Measurements from ENCODE around the gene PTBP1. TPM values are rescaled to one million over a fixed set of nuclear protein-coding genes. Genes with fewer than 3 reads are reported as not detected.

The PTBP1 gene
- 252 and 331 TPM in 2 replicates for total RNA-seq

DNA sequence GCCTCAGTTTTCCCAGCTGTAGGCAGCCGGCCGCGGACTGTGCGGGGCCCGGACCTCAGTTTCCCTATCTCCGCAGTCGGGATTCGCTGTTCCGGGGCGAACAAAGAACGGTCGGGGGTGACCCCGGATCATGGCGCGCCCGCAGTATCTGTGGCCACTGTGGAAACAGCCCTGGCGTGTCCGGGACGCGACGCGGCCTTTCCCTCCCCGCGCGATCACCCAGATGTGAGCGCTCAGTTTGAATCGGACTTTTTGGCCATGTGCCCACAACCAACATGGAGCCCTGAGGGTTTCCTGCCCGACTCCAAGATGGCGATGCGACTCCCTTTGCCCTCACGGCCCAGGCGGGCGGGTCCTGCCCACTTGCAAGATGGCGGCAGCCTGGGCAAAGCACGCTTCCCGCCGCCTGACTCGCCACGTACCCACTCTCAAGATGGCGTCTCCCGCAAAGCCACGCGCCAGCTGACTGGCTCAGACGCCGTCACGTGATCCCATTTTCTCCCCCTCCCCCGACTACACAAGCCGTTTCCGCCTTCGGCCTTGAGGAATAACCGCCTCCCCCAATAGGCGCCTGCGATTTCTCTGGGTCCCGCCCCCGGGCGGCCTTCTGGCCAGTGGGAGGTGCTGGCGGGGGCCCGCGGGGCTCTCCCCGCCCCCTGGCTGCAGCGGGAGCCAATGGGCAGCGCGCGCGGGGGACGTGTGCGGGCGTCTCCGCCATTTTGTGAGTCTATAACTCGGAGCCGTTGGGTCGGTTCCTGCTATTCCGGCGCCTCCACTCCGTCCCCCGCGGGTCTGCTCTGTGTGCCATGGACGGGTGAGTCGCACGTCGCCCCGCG, at the start of gene PTBP1:
PTBP1 (plus strand) TSS at position 761 of the 836 bp plus-strand sequence; CDS start at position 807, 46 bp downstream.
- peak; percentile 99 for DNase-seq (ENCODE audit: extremely low read depth, low read depth, low spot score)

DNA sequence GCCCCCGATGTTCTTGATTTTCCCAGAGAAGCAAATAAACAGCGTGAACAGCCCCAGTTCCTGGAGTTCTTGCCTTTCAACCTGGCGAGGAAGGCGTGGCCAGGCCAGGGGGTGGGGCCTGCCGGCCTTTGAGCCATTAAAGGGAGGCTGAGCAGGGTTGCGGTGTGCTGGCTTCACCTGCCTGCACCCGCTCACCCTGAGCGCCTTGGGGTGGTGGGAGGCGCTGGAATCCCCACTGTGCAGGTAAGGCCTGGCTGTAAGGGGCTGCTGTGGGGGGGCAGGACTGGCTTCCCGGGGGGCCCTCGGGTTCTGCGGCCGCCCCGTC, 49.0 kb upstream of the PTBP1 start:
- no peak for DNase-seq (ENCODE audit: extremely low read depth, low read depth, low spot score)

DNA sequence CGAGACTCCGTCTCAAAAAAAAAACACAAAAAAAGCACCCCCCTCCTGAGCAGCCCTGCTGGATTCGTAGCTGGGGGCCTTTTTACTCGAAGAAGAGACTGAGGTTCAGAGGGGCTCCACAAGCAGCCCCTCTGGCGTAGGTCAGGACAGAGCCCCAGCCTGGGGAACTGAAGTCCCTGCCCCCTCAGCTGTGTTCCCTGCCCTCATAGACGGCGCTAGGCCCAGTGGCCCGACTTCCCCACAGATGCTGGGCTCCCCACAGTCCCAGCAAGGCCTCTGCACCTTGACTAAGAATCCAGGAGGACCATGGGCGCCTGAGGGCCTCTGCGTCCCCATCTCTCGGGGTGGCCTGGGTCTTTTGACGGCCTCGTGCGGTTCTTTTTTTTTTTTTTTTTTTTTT, 47.4 kb upstream of the PTBP1 start:
- DNase-seq (ENCODE audit: extremely low read depth, low read depth, low spot score): no peak

DNA sequence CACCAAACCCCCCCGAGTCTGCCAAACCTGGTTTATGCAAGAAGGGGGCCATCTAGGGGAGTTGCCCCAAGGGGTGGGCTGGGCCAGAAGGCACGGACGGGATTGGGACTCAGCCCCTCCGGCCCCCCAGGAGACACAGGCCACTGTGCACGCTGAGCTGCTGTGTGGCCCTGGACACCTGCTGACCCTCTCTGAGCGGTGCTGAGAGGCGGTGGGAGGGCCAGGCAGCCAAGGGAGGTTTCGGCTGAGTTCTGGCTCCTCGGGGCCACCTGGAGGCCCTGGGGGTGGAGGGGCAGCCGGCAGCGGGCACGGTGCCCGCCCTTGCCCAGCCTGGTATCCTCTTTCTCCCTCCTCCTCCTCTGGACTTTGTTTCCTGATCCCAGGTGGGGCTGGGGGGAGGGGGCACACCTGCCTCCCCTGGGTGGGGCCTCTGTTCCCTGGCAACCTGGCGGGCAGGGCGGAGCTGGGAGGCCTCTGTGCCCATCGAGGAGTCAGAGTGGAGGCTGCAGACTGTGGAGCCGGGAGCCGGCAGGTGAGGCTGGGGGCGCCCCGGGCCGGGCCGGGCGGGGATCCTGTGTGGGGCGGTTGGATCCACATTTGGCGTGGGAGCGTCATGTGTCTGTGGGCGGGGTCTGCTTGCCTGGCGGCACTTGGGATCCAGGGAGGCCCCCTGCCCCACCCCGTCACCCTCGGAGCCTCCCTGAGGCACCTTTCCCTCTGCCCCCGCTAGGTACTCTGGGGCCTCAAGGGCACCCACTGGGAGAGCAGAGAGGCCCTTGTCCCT, 46.4 kb upstream of the PTBP1 start, which contains the start of gene MISP:
MISP (plus strand) TSS at position 473 of the 784 bp plus-strand sequence. CDS start 5,835 bp downstream, outside the sequence.
- DNase-seq (ENCODE audit: extremely low read depth, low read depth, low spot score): no peak

DNA sequence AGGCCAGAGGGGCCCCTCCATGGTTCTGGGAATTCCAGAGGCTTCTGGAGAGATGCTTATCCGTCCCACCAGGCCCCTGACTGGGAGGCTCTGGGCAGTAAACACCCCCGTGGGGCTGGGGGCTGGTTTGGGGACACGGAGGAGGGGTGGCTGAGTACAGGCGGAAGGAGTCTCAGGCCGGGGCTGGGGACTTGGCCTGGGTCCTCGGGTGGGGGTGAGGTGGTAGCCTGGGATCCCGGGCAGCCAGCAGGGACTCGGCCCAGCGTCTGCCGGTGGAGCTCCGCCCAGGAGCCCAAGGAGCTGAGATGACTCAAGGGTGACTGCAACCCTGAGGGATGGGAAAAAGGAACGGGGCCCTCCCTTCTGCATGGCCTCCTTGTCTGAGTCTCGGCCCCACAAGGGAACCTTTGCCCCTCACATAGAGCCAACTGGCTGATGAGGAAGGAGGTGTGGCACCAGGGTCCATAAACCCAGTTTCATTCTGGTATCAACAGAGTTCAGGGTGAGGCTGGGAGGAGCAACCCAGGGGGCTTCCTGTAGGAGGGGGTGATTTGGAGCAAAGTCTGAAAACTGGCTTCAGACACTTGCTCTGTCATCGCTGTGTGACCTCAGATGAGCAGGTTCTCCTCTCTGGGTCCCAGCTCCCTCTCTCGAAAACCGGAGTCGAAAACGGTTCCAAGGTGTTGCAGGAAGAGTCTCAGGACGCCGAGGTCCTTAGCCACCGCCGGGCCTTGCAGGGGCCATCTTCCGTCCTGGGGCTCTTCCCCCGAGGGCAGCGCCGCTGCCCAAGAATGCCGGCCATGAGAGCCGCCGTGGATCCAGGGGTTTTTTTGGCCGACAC, 45.5 kb upstream of the PTBP1 start:
- no peak for DNase-seq (ENCODE audit: extremely low read depth, low read depth, low spot score)

DNA sequence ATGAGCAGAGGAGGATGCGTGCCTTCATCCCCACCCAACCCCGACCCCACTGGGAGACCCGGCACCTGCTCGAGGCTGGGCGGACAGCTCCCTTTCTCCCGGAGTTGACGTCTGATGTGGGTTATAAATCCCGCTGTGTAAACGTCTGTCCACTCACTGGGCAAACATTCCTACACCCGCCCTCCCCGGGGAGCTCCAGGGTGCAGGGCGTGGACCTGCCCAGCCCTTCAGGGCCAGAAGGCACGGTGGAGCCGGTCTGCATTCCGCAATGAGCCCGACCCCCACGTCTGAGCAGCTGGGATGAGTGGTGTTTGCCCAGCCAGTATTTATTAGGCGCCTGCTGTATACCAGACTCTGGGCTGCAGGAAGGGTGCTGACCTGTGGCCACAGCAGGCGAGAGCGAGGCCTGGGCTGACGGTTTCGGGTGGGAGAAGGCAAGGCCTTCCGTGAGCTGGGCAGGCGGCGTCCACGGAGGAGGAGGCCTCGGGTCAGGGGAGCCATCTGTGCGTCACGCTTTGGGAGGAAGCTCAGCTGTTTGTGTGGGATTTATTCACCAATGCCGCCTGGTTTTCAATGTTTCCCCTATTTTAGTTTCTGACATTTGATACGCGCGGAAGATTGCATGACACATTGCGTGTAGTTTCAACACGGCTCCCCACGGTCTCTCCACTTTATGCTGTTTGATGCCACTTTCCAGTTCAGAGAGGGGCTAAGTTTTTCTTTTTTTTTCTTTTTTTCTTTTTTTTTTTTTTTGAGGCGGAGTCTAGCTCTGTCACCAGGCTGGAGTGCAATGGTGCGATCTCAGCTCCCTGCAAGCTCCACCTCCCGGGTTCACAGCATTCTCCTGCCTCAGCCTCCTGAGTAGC, 44.4 kb upstream of the PTBP1 start:
- DNase-seq (ENCODE audit: extremely low read depth, low read depth, low spot score): no peak

DNA sequence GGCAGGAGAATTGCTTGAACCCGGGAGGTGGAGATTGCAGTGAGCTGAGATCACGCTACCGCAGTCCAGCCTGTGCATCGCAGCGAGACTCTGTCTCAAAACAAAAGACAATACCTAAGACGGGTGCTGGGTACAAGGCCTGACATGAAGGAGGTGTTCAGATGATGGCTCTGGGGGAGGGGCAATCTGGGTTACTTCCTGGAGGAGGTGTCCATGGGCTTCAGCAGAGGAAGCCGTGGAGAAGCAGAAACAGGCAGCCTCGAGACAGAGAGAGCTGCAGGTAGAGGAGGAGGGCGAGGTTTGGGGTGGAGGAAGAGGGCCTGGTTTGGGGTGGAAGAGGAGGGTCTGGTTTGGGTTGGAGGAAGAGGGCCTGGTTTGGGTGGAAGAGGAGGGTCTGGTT, 42.7 kb upstream of the PTBP1 start:
- DNase-seq (ENCODE audit: extremely low read depth, low read depth, low spot score): no peak

DNA sequence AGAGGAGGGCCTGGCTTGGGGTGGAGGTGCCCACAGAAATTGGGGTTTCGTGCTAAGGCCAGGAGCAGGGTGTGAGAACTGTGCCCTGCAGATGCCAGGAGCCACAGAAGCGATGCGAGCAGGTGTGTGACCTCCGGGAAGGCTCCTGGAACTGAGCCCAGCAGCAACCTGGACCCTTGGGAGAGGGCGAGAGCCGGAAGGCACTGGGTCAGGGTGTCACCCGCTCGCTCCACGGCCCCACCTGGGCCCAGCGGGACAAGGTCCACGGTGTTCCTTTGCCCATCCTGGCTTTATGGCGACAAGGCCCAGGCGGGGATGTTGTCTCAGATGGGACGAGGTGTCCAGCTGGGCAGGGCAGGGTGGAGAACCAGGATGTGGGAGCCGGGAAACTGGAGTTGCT, 42.2 kb upstream of the PTBP1 start:
- DNase-seq (ENCODE audit: extremely low read depth, low read depth, low spot score): no peak

DNA sequence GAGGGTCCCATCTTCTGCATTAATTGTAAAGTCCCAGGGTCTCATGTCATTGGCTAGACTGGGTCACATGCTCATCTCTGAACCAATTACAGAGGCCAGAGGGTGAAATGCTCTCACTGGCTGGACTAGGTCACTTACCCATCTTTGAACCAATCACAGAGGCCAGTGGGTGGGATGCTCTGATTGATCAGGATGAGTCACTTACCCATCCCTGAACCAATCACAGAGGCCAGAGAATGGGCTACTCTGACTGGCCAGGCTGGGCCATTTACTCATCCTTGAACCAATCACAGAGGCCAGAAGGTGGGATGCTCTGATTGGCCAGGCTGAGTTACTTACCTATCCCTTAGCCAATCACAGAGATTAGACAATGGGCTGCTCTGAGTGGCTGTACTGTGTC, 41.0 kb upstream of the PTBP1 start:
- DNase-seq (ENCODE audit: extremely low read depth, low read depth, low spot score): no peak

DNA sequence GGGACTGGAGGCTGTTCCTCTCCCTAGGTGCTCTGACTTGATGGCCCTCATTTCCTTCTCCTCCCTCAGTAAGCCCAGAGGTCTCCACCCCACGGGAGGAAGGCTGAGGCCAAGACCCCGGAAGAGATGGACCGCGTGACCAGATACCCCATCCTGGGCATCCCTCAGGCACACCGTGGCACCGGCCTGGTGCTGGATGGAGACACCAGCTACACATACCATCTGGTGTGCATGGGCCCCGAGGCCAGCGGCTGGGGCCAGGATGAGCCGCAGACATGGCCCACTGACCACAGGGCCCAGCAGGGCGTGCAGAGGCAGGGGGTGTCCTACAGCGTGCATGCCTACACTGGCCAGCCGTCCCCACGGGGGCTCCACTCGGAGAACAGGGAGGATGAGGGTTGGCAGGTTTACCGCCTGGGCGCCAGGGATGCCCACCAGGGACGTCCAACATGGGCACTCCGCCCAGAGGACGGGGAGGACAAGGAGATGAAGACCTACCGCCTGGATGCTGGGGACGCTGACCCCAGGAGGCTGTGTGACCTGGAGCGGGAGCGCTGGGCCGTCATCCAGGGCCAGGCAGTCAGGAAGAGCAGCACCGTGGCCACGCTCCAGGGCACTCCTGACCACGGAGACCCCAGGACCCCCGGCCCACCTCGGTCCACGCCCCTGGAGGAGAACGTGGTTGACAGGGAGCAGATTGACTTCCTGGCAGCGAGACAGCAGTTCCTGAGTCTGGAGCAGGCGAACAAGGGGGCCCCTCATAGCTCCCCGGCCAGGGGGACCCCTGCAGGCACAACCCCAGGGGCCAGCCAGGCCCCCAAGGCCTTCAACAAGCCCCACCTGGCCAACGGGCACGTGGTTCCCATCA, 40.2 kb upstream of the PTBP1 start:
- DNase-seq (ENCODE audit: extremely low read depth, low read depth, low spot score): no peak

DNA sequence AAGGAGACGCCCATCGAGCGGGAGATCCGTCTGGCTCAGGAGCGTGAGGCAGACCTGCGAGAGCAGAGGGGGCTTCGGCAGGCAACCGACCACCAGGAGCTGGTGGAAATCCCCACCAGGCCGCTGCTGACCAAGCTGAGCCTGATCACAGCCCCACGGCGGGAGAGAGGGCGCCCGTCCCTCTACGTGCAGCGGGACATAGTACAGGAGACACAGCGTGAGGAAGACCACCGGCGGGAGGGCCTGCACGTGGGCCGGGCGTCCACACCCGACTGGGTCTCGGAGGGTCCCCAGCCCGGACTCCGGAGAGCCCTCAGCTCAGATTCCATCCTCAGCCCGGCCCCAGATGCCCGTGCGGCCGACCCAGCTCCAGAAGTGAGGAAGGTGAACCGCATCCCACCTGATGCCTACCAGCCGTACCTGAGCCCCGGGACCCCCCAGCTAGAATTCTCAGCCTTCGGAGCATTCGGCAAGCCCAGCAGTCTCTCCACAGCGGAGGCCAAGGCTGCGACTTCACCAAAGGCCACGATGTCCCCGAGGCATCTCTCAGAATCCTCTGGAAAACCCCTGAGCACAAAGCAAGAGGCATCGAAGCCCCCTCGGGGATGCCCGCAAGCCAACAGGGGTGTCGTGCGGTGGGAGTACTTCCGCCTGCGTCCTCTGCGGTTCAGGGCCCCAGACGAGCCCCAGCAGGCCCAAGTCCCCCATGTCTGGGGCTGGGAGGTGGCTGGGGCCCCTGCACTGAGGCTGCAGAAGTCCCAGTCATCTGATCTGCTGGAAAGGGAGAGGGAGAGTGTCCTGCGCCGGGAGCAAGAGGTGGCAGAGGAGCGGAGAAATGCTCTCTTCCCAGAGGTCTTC, 39.2 kb upstream of the PTBP1 start:
- DNase-seq (ENCODE audit: extremely low read depth, low read depth, low spot score): no peak

DNA sequence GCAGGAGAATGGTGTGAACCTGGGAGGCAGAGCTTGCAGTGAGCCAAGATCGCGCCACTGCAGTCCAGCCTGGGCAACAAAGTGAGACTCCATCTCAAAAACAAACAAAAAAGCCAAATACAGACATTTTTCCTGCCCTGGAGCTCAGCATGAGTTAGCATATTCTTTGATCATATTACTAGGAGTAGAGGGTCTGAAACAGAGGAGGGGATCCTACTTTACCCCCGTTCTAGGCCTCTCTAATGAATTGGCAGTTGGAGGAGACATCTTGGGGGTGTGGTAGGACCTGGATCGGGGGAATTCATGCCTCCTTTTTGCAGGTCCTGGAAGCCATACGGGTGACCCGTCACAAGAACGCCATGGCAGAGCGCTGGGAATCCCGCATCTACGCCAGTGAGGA, 34.1 kb upstream of the PTBP1 start:
- DNase-seq (ENCODE audit: extremely low read depth, low read depth, low spot score): no peak

DNA sequence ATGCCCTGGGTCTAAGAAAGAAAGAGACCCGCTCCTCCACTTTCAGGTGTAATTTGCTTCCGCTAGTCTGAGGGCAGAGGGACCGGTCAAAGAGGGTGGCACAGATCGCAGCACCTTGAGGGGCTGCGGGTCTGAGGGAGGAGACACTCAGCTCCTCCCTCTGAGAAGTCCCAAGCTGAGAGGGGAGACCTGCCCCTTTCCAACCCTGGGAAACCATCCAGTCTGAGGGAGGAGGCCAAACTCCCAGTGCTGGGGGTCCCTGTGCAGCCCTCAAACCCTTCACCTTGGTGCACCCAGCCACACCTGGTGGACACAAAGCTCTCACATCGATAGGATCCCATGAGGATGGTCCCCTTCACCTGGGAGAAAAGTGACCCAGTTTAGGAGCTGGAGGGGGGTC, 33.4 kb upstream of the PTBP1 start:
- DNase-seq (ENCODE audit: extremely low read depth, low read depth, low spot score): no peak

DNA sequence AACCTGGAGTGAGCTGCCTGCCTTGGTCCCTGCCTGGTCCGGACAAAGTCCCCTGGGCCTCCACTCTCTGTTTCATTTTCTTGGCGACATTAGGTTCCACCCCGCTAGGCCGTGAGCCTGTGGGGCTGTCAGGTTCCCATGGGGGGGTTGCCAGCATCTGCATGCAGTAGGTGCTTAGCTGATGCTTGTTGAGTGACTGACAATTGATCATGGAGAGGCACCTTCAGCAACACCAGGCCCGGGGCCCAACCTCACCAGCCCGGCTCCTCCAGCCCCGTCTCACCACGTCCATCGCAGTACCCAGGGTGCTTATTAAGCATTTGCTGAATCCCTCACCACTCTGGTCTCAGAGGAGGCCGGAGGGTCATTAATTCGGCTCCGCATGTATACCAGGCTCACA, 33.0 kb upstream of the PTBP1 start:
- no peak for DNase-seq (ENCODE audit: extremely low read depth, low read depth, low spot score)

DNA sequence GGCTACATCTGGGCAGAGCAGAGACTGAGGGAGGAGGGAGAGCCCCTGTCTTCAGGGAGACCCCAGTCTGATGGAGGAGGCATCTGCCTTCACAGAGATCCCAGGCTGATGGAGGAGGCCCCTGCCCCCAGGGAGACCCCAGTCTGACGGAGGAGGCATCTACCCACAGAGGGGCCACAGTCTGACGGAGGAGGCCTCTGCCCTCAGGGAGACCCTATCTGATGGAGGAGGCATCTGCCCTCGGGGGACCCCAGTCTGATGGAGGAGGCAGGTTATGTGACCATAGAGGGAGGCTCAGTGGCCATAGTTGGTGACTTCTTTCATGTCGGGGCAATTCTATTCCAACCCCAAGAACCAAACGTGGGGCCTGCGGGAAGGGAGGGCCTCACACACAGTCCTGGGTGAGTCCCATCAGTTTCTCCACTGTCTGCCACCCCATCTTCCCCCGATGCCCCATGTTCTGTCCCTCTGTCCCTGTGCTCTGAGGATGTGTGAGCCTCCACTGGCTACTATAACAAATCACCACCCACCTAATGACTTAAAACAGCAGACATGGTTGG, 32.0 kb upstream of the PTBP1 start:
- DNase-seq (ENCODE audit: extremely low read depth, low read depth, low spot score): no peak

DNA sequence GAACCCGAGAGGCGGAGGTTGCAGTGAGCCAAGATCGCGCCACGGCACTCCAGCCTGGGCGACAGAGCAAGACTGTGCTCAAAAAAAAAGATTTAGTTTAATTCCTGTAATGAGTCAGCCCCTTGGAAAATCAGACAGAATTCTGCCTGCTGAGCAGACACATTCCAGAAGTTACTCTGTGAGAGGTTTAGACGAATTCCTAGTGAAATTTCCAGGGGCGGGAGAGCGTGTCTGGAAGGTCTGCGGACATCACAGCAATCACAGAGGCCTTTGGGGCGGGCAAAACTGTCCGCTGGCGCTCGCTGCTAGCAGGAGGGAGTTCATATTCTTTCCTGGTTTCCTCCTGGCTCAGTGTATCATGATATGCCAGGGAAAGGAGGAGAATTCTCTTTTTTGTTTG, 28.8 kb upstream of the PTBP1 start:
- no peak for DNase-seq (ENCODE audit: extremely low read depth, low read depth, low spot score)

DNA sequence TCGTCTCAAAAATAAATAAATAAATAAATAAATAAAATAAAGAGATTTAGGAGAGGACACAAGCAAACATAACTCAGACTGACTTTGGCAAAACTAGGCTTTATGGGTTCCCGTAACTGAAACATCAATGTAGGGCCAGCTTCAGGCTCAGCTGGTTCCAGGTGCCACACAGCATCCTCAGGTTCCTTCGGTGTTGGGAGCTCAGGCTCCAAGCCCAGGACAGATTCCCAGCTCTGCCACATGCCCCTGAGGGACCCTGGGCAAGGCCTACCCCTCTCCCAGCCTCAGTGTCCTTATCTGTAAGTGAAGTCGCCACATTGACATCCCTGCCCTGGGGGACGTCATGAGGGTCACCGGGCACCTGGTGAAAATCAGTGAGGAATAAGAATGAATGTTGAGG, 27.6 kb upstream of the PTBP1 start:
- DNase-seq (ENCODE audit: extremely low read depth, low read depth, low spot score): no peak

DNA sequence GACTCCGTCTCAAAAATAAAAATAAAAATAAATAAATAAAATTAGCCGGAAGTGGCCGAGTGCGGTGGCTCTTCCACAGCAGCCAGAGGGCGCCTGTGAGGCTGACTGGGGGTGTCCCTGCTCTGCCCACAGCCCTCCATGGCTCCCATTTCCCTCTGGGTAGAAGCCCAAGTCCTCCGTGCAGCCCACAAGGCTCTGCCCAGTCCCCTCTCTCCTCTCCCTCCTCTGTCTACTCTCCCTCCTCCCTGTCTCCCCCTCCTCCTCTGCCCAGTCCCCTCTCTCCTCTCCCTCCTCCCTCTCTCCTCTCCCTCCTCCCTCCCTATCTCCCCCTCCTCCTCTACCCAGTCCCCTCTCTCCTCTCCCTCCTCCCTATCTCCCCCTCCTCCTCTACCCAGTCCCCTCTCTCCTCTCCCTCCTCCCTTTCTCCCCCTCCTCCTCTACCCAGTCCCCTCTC, 25.9 kb upstream of the PTBP1 start:
- no peak for DNase-seq (ENCODE audit: extremely low read depth, low read depth, low spot score)
